Breast epithelium (tissue), 4 donors: ENCODE data around the gene C1QTNF3. TPM values are rescaled to one million over a fixed set of nuclear protein-coding genes. Genes with fewer than 3 reads are reported as not detected.

Experiments
- DNase-seq, 2 donors: peaks; one replicate each; pipeline ENCODE4 v3.0.0-alpha.2; 2019; ENCODE audit warnings: low spot score in 2 of 2
- H3K27ac ChIP-seq, 2 donors: fragments of 200-600 bp; sonication (generic) in 1 of 2; one replicate each; pipeline ENCODE4 v1.5.1; 2016 to 2019; ENCODE audit warnings: mild to moderate bottlenecking in 1 of 2
- H3K27me3 ChIP-seq, 2 donors: fragments of 200-600 bp; sonication (generic) in 1 of 2; one replicate each; pipeline versions ENCODE4 v1.5.1 to v1.6.0; 2017 to 2019; ENCODE audit warnings: control low read depth in 1 of 2, mild to moderate bottlenecking in 1 of 2
- H3K36me3 ChIP-seq: fragments of 200-600 bp; one replicate; pipeline ENCODE4 v1.5.1; 2019
- H3K4me1 ChIP-seq, 2 donors: fragments of 200-600 bp; sonication (generic); one replicate each; pipeline ENCODE4 v1.5.1; 2016 to 2019; ENCODE audit warnings: control low read depth in 1 of 2
- H3K4me3 ChIP-seq, 3 donors: fragments of 200-600 bp; sonication (generic); 1 replicate in 2 of 3; 2 replicates in 1 of 3; pipeline ENCODE4 v1.5.1; 2016 to 2019; ENCODE audit warnings: mild to moderate bottlenecking in 3 of 3, moderate library complexity in 2 of 3
- H3K9me3 ChIP-seq, 2 donors: fragments of 200-600 bp; sonication (generic) in 1 of 2; one replicate each; pipeline ENCODE4 v1.5.1; 2016 to 2019; ENCODE audit warnings: control low read depth in 1 of 2
- POLR2A ChIP-seq: fragments of 450-650 bp; IDR thresholded peaks from one replicate; pipeline ENCODE4 v1.6.1; 2016; ENCODE audit warnings: antibody characterized with exemption, mild to moderate bottlenecking, moderate library complexity
- POLR2AphosphoS5 ChIP-seq, 3 donors: sonication (generic); formaldehyde crosslinking; IDR thresholded peaks; one replicate each; pipeline ENCODE4 v1.6.1; 2017; ENCODE audit warnings: antibody characterized with exemption in 3 of 3
- intact Hi-C: fragments of 100-400 bp; cut with DNase I; formaldehyde crosslinking; loops from one replicate; pipeline ENCODE4 v1.15.1; 2023; ENCODE audit warnings: low total_unique reads
- total RNA-seq, 3 donors: library from RNA; depleted of rRNA; stranded (reverse); fragments of >200 nt; gene quantifications; one replicate each; pipeline ENCODE4 v1.1.0, GENCODE V29; 2016
- TF ChIP-seq, protein P1 (sequence below), 3 donors: fragments of 450-650 bp; IDR thresholded peaks; one replicate each; pipeline ENCODE4 v1.5.1; 2016 to 2017; ENCODE audit warnings: antibody characterized with exemption in 3 of 3, mild to moderate bottlenecking in 3 of 3, moderate library complexity in 3 of 3

The C1QTNF3 gene
- total RNA-seq, 3 donors from 2014 or later: 4.0 to 28.8 (median 22.2) TPM

DNA sequence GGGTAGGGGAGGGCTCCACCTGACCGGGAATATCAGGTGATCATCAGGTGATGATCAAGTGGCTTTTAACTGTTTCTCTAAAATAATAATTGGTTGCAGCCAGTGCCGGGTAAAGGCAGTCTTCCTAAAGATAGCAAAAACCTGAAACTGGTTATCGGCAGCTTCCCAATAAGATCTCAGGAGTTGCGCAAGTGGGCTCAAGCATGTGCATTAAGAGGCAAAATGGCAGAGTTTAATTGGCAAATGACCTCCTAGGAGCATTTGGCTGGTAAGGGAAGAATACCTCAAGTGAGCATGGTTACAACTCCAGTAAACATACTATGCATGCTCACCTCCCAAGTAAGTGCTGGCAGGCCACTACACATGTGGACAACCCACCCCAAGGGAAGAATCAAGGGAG, 4.2 kb downstream of the C1QTNF3 start:
- DNase-seq: no peak
- Histone ChIP-seq H3K4me1 (no peaks in the 10 kb centered on the region), H3K4me3 (no peak overlapping the region), H3K36me3 (no peaks in the 10 kb centered on the region), H3K9me3 (no peaks in the 10 kb centered on the region), H3K27ac (no peak overlapping the region), H3K27me3 (no peaks in the 10 kb centered on the region)
- intact Hi-C loops: no loop called here
- TF ChIP-seq POLR2A: no peak
- no peak for TF ChIP-seq POLR2AphosphoS5 (IDR thresholded peaks at IDR 0.05)
- TF ChIP-seq, protein P1, sequence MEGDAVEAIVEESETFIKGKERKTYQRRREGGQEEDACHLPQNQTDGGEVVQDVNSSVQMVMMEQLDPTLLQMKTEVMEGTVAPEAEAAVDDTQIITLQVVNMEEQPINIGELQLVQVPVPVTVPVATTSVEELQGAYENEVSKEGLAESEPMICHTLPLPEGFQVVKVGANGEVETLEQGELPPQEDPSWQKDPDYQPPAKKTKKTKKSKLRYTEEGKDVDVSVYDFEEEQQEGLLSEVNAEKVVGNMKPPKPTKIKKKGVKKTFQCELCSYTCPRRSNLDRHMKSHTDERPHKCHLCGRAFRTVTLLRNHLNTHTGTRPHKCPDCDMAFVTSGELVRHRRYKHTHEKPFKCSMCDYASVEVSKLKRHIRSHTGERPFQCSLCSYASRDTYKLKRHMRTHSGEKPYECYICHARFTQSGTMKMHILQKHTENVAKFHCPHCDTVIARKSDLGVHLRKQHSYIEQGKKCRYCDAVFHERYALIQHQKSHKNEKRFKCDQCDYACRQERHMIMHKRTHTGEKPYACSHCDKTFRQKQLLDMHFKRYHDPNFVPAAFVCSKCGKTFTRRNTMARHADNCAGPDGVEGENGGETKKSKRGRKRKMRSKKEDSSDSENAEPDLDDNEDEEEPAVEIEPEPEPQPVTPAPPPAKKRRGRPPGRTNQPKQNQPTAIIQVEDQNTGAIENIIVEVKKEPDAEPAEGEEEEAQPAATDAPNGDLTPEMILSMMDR (IDR thresholded peaks at IDR 0.05): no peak

DNA sequence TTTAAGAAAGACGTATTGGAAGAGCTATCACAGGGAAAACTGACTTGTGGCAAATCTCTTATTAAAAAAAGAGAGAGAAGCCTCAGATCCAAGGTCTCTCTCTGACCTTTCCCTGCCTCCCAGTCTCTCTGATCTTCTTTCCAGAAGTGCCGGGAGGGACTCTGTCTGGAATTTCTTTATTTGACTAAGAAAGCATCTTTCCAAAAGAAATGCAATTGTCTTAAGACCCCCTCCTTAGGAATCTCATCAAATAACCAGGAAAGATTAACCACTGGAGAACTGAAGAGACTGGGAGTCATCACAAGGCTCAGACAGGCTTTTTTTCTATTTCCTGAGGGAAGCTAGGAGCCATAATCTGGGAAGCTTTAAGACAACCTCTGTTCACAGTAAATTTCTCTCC, 4.6 kb downstream of the C1QTNF3 start:
- intact Hi-C loops: no loop called here
- Histone ChIP-seq H3K36me3 (no peaks in the 10 kb centered on the region), H3K4me1 (no peaks in the 10 kb centered on the region), H3K27me3 (no peaks in the 10 kb centered on the region), H3K27ac (no peak overlapping the region), H3K4me3 (no peak overlapping the region), H3K9me3 (no peaks in the 10 kb centered on the region)
- TF ChIP-seq POLR2A (no peak), POLR2AphosphoS5 (IDR thresholded peaks at IDR 0.05) (no peak)
- TF ChIP-seq, protein P1 (IDR thresholded peaks at IDR 0.05): no peak
- no peak for DNase-seq

DNA sequence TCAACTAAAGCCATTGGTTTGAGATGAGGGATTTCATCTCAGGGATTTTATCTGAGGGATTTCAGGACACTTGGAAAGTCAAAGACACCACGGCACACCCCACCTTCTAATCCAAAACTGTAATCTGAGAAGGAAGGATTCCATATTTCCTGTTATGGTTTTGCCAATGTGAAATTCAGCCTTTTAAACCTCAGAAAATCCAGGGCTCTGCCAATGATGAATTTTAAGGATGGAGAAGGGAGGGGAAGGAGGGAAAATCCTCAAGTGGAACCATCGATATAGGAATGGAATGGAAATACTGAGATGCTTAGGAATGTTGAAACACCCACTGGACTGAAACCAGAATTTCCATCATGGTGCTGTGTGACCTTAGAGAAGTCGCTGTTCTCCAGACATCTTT, 5.3 kb downstream of the C1QTNF3 start:
- no peak for DNase-seq
- TF ChIP-seq, protein P1 (IDR thresholded peaks at IDR 0.05): no peak
- TF ChIP-seq POLR2AphosphoS5 (IDR thresholded peaks at IDR 0.05) (no peak), POLR2A (no peak)
- H3K9me3 ChIP-seq: no peaks in the 10 kb centered on the region
- H3K4me3 ChIP-seq: no peak overlapping the region
- no peaks in the 10 kb centered on the region for H3K27me3 ChIP-seq
- intact Hi-C loops: no loop called here
- H3K27ac ChIP-seq: no peak overlapping the region
- no peaks in the 10 kb centered on the region for H3K36me3 ChIP-seq
- H3K4me1 ChIP-seq: no peaks in the 10 kb centered on the region

DNA sequence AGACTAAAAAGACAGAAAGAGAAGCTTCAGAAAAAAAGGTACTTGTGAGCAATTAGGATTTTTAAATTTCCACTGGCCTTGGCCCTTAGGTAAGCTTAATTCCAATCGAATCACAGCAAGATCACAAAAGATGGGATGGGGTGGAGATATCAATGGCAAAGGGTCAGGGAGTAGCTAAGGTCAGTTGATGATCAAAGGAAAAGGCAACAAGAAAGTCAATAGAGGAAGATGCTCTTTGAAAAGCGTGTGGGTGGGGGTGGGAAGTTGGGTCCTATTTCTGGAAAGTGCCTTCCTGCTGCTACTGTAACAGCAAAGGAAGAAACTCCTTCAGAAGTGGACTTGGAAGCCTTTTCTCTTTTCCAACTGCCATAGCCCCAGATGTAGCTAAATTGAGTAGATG, 7.3 kb downstream of the C1QTNF3 start:
- intact Hi-C loops: no loop called here
- Histone ChIP-seq H3K4me3 (no peak overlapping the region), H3K36me3 (no peaks in the 10 kb centered on the region), H3K9me3 (no peaks in the 10 kb centered on the region), H3K4me1 (no peaks in the 10 kb centered on the region), H3K27ac (no peak overlapping the region), H3K27me3 (no peaks in the 10 kb centered on the region)
- no peak for TF ChIP-seq POLR2A
- no peak for DNase-seq

DNA sequence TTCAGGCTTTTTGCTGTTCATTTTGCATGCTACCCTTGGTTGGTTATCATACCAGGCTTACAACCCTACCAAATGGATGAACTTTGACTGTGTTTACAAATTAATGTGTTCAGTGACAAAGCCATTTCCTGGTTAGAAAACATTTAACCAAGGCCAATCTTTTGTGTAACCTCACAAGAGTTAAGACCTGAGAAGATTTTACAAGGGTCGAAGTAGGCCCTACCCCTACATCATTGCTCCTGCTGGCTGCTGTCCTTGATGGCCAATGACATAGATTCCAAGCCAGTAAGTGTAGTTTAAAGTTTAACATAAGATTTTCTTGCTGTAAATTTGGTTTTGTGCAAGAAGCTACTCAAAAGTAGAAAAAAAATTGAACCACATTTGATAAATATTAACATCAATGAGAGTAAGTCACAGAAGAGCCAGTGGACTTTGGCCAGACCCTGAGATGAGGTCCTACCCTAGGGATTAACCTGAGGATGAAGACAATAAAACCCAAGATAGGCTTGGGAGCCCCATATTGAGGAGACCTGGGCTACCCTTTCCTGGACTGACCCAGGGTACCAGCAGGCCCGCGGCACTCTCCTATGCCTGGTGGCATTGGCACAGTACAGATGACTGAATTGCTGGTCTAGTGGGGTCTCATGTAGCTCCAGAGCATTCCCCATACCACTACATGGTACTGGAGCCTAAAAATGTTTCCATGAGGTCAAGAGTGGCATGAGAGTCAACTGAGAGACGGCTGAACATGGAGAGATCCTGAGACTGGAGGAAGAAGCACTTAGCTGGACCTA, 8.3 kb downstream of the C1QTNF3 start:
- intact Hi-C loops: no loop called here
- no peaks in the 10 kb centered on the region for H3K9me3 ChIP-seq
- no peak overlapping the region for H3K4me3 ChIP-seq
- no peaks in the 10 kb centered on the region for H3K27me3 ChIP-seq
- H3K36me3 ChIP-seq: no peaks in the 10 kb centered on the region
- no peak overlapping the region for H3K27ac ChIP-seq
- no peaks in the 10 kb centered on the region for H3K4me1 ChIP-seq
- no peak for DNase-seq
- no peak for TF ChIP-seq POLR2A
- TF ChIP-seq POLR2AphosphoS5 (IDR thresholded peaks at IDR 0.05): no peak
- TF ChIP-seq, protein P1 (IDR thresholded peaks at IDR 0.05): no peak
